ENCODE data around the gene PTGER1. TPM values are rescaled to one million over a fixed set of nuclear protein-coding genes. Genes with fewer than 3 reads are reported as not detected.
A peak's percentile ranks its signal among the peaks of the same experiment; 100 is the strongest.

PTGER1 gene
- total and polyA plus RNA-seq, 9 of the 15 experiments (the other 6 are each of a cell fraction or from before 2014, with no cell fraction given) = 0.06 to 0.36 (median 0.31) TPM; not detected in 5

GRCh38 chr19:14434543-14435319 is 40.4 kb downstream of the PTGER1 start (continued):
- TF ChIP-seq FUS (optimal IDR thresholded peaks at IDR 0.05; ENCODE audit: low read depth, low read length) (no peak), ZNF444 (CRISPR knock-in tag; IDR thresholded peaks at IDR 0.05) (no peak), RFX1 (IDR thresholded peaks at IDR 0.05) (no peak), HBP1 (CRISPR knock-in tag; IDR thresholded peaks at IDR 0.05) (no peak), MTF1 (CRISPR knock-in tag; IDR thresholded peaks at IDR 0.05; ENCODE audit: borderline replicate concordance) (no peak), NKRF (IDR thresholded peaks at IDR 0.05; ENCODE audit: borderline replicate concordance) (peak; percentile 50; the same call in 1 of the 2 replicates), SFPQ (IDR thresholded peaks at IDR 0.05; ENCODE audit: low read depth, low read length) (no peak), USF2 (CRISPR knock-in tag; IDR thresholded peaks at IDR 0.05) (no peak; the same call in 1 of the 2 replicates), XRCC3 (IDR thresholded peaks at IDR 0.05) (no peak), CGGBP1 (CRISPR knock-in tag; IDR thresholded peaks at IDR 0.05) (no peak), ZNF655 (CRISPR knock-in tag; IDR thresholded peaks at IDR 0.05) (no peak), GMEB1 (CRISPR knock-in tag; IDR thresholded peaks at IDR 0.05) (no peak), ZNF699 (CRISPR knock-in tag; IDR thresholded peaks at IDR 0.05; ENCODE audit: insufficient replicate concordance) (no peak), ZNF512 (tag; IDR thresholded peaks at IDR 0.05) (no peak)
